Neural cell (in vitro differentiated cells): ENCODE results near the gene BTG1. TPM values are rescaled to one million over a fixed set of nuclear protein-coding genes. Genes with fewer than 3 reads are reported as not detected.
"Not testable (repeated sequence)": the region's sequence is repeated elsewhere in the genome, so short reads cannot be mapped to it uniquely, and the experiment has no call there.

Experiments used
- H2AFZ ChIP-seq: fragments of 200-600, 300-800 bp; sonication (generic), shearing (Covaris generic); 2 replicates; pipeline ENCODE4 v1.6.0; 2014; ENCODE audit warnings: low read depth, mild to moderate bottlenecking, antibody characterized with exemption, low read length, moderate library complexity
- H3F3A ChIP-seq: fragments of 200-600 bp; shearing (Covaris generic); 2 replicates; pipeline ENCODE4 v1.6.1; 2016; ENCODE audit warnings: mild to moderate bottlenecking, moderate library complexity, mixed read lengths, antibody characterized with exemption, low read length; ENCODE audit not compliant: insufficient read depth, poor library complexity, severe bottlenecking
- H3K27ac ChIP-seq: fragments of 200-600, 300-800 bp; sonication (generic), shearing (Covaris generic); 2 replicates; pipeline ENCODE4 v1.5.1; 2014; ENCODE audit warnings: mild to moderate bottlenecking, low read length, moderate library complexity
- H3K27me3 ChIP-seq: fragments of 300-800, 200-600 bp; sonication (generic), shearing (Covaris generic); 2 replicates; pipeline ENCODE4 v1.6.0; 2014; ENCODE audit warnings: mild to moderate bottlenecking, low read depth, low read length, moderate library complexity; ENCODE audit not compliant: insufficient read depth
- H3K36me3 ChIP-seq: fragments of 300-800, 200-600 bp; sonication (generic), shearing (Covaris generic); 2 replicates; pipeline ENCODE4 v1.5.1; 2014; ENCODE audit warnings: mild to moderate bottlenecking, antibody characterized with exemption, low read length, moderate library complexity; ENCODE audit not compliant: insufficient read depth
- H3K4me2 ChIP-seq: fragments of 300-800, 200-600 bp; sonication (generic), shearing (Covaris generic); 2 replicates; pipeline ENCODE4 v1.6.0; 2014; ENCODE audit warnings: mild to moderate bottlenecking, low read length
- H3K4me3 ChIP-seq: fragments of 300-800, 200-600 bp; sonication (generic), shearing (Covaris generic); 2 replicates; pipeline ENCODE4 v1.5.1; 2014; ENCODE audit warnings: mild to moderate bottlenecking, low read length, moderate library complexity
- H3K79me2 ChIP-seq: fragments of 200-600 bp; shearing (Covaris generic); replicated peaks from 2 replicates; pipeline ENCODE4 v1.6.0; 2014; ENCODE audit warnings: mild to moderate bottlenecking, low read length, moderate library complexity; ENCODE audit not compliant: insufficient read depth
- H3K9ac ChIP-seq: fragments of 300-800, 200-600 bp; sonication (generic), shearing (Covaris generic); 2 replicates; pipeline ENCODE4 v1.6.1; 2016; ENCODE audit warnings: mild to moderate bottlenecking, low read length, mixed read lengths
- H3K9me2 ChIP-seq: fragments of 200-600 bp; shearing (Covaris generic); 2 replicates; pipeline ENCODE4 v1.6.1; 2016; ENCODE audit warnings: mild to moderate bottlenecking, low read length, mixed read lengths; ENCODE audit not compliant: insufficient read depth
- H3K9me3 ChIP-seq: fragments of 200-600, 300-800 bp; sonication (generic), shearing (Covaris generic); 2 replicates; pipeline ENCODE4 v1.6.1; 2016; ENCODE audit warnings: mild to moderate bottlenecking, mixed run types, low read length, moderate library complexity, mixed read lengths
- H4K20me1 ChIP-seq: fragments of 200-600 bp; shearing (Covaris generic); 2 replicates; pipeline ENCODE4 v1.6.1; 2016; ENCODE audit warnings: mild to moderate bottlenecking, mixed run types; ENCODE audit not compliant: insufficient read depth
- EP300 ChIP-seq: fragments of 450-650 bp; conservative IDR thresholded peaks from 2 replicates; pipeline ENCODE4 v1.6.1; 2014; ENCODE audit warnings: antibody characterized with exemption, mild to moderate bottlenecking, moderate library complexity; ENCODE audit not compliant: poor library complexity, severe bottlenecking
- EZH2 ChIP-seq: fragments of 200-600, 300-800 bp; shearing (Covaris generic), sonication (generic); IDR thresholded peaks from 2 replicates; pipeline ENCODE4 v1.6.1; 2014; ENCODE audit warnings: antibody characterized with exemption, low read length, borderline replicate concordance, mild to moderate bottlenecking; ENCODE audit not compliant: insufficient read depth, poor library complexity, severe bottlenecking
- MXI1 ChIP-seq: fragments of 450-650 bp; conservative IDR thresholded peaks from 2 replicates; pipeline ENCODE4 v1.6.1; 2014; ENCODE audit warnings: antibody characterized with exemption, mild to moderate bottlenecking; ENCODE audit not compliant: poor library complexity, severe bottlenecking
- POLR2AphosphoS5 ChIP-seq: IDR thresholded peaks from 2 replicates; pipeline ENCODE4 v1.6.1; 2012
- RAD21 ChIP-seq: fragments of 450-650 bp; conservative IDR thresholded peaks from 2 replicates; pipeline ENCODE4 v1.6.1; 2014; ENCODE audit warnings: antibody characterized with exemption, mild to moderate bottlenecking, moderate library complexity
- SMC3 ChIP-seq: fragments of 450-650 bp; conservative IDR thresholded peaks from 2 replicates; pipeline ENCODE4 v1.6.1; 2014; ENCODE audit warnings: antibody characterized with exemption, mild to moderate bottlenecking, moderate library complexity; ENCODE audit not compliant: poor library complexity
- TAF1 ChIP-seq: IDR thresholded peaks from 2 replicates; pipeline ENCODE4 v1.6.1; 2012; ENCODE audit warnings: low read depth
- polyA plus RNA-seq: library from polyadenylated mRNA; depleted of rRNA; stranded (reverse); fragments of >200 nt; gene quantifications from 2 replicates; pipeline ENCODE4 v1.2.3, GENCODE V29; 2014
- small RNA-seq, 3 experiments: library from RNA; depleted of rRNA; stranded (forward); fragments of <200 nt; gene quantifications; one replicate each; pipeline ENCODE3, GENCODE V24; 2012
- TF ChIP-seq, protein P1 (sequence below): fragments of 450-650 bp; IDR thresholded peaks from 2 replicates; pipeline ENCODE4 v1.5.1; 2014; ENCODE audit warnings: antibody characterized with exemption, mild to moderate bottlenecking, moderate library complexity; ENCODE audit not compliant: poor library complexity, severe bottlenecking
- TF ChIP-seq, protein P2 (sequence below): IDR thresholded peaks from 2 replicates; pipeline ENCODE4 v1.6.1; 2012; ENCODE audit warnings: borderline replicate concordance

The BTG1 gene
- polyA plus RNA-seq, 1 donor from 2014 or later, result 12.9 TPM

DNA sequence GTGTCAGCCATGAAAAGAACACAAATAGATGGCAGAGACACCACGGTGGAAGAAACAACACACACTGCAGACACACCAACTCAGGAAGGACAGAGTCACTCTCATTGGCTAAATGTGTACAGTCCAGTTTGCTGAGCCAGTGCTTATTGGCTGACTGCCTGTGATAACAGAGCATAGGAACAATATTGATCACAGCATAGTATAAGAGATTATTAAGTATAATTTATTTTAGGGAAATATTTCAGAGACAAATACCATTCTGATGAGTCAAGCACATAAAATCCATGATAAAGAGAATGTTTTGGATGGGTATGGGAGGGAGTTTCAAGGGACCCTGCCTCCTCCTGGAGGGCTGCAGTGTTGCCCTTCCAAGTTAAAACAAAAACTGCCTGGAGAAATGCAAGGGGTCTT lies 50.9 kb downstream of the BTG1 start:
- Histone ChIP-seq H3K27ac (no peak overlapping the region), H3F3A (no peaks in the 10 kb centered on the region)

DNA sequence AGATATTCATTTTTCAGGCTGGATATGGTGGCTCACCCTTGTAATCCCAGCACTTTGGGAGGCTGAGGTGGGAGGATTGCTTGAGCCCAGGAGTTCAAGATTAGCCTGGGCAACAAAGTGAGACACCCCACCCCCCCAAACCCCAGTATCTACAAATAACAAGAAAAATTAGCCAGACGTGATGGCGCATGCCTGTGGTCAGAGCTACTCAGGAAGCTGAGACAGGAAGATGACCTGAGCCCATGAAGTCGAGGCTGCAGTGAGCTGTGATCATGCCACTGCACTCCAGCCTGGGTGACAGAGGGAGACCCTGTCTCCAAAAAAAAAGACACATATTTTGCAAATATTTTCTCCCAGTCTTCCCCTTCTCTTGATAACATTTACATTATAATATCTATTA lies 51.3 kb downstream of the BTG1 start:
- H3K4me3 ChIP-seq, H3K27ac ChIP-seq, H3K9me2 ChIP-seq, H3K36me3 ChIP-seq, H3K27me3 ChIP-seq, H3K4me2 ChIP-seq, H3K9me3 ChIP-seq, H3K9ac ChIP-seq, H2AFZ ChIP-seq, H4K20me1 ChIP-seq, H3F3A ChIP-seq, H3K79me2 ChIP-seq: not testable (repeated sequence)

More for the DNA sequence above, 50.9 kb downstream of the BTG1 start:
- Histone ChIP-seq H3K79me2 (no peaks in the 10 kb centered on the region), H4K20me1 (no peaks in the 10 kb centered on the region), H3K27me3 (no peaks in the 10 kb centered on the region), H3K9ac (no peak overlapping the region), H3K9me2 (no peaks in the 10 kb centered on the region), H3K9me3 (no peaks in the 10 kb centered on the region), H3K36me3 (no peaks in the 10 kb centered on the region), H3K4me3 (no peak overlapping the region), H2AFZ (no peak overlapping the region), H3K4me2 (no peak overlapping the region)
- TF ChIP-seq RAD21, result no peak
- no peak for TF ChIP-seq EP300
- TF ChIP-seq, protein P1, sequence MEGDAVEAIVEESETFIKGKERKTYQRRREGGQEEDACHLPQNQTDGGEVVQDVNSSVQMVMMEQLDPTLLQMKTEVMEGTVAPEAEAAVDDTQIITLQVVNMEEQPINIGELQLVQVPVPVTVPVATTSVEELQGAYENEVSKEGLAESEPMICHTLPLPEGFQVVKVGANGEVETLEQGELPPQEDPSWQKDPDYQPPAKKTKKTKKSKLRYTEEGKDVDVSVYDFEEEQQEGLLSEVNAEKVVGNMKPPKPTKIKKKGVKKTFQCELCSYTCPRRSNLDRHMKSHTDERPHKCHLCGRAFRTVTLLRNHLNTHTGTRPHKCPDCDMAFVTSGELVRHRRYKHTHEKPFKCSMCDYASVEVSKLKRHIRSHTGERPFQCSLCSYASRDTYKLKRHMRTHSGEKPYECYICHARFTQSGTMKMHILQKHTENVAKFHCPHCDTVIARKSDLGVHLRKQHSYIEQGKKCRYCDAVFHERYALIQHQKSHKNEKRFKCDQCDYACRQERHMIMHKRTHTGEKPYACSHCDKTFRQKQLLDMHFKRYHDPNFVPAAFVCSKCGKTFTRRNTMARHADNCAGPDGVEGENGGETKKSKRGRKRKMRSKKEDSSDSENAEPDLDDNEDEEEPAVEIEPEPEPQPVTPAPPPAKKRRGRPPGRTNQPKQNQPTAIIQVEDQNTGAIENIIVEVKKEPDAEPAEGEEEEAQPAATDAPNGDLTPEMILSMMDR, result no peak
- no peak for TF ChIP-seq TAF1
- no peak for TF ChIP-seq SMC3
- no peak for TF ChIP-seq POLR2AphosphoS5
- no peak for TF ChIP-seq EZH2
- TF ChIP-seq, protein P2, sequence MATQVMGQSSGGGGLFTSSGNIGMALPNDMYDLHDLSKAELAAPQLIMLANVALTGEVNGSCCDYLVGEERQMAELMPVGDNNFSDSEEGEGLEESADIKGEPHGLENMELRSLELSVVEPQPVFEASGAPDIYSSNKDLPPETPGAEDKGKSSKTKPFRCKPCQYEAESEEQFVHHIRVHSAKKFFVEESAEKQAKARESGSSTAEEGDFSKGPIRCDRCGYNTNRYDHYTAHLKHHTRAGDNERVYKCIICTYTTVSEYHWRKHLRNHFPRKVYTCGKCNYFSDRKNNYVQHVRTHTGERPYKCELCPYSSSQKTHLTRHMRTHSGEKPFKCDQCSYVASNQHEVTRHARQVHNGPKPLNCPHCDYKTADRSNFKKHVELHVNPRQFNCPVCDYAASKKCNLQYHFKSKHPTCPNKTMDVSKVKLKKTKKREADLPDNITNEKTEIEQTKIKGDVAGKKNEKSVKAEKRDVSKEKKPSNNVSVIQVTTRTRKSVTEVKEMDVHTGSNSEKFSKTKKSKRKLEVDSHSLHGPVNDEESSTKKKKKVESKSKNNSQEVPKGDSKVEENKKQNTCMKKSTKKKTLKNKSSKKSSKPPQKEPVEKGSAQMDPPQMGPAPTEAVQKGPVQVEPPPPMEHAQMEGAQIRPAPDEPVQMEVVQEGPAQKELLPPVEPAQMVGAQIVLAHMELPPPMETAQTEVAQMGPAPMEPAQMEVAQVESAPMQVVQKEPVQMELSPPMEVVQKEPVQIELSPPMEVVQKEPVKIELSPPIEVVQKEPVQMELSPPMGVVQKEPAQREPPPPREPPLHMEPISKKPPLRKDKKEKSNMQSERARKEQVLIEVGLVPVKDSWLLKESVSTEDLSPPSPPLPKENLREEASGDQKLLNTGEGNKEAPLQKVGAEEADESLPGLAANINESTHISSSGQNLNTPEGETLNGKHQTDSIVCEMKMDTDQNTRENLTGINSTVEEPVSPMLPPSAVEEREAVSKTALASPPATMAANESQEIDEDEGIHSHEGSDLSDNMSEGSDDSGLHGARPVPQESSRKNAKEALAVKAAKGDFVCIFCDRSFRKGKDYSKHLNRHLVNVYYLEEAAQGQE, result no peak
- no peak for TF ChIP-seq MXI1

Small RNA genes within 50 kb of the gene (small RNA-seq; reads per million reads assigned to genes)
- 0 to 1.2 (median 0) reads per million in 3 experiments for gene RF00019
